ENCODE results near the gene STYXL2.

The STYXL2 gene

GRCh38 chr1:167060141-167061072 lies 33.5 kb upstream of the STYXL2 start:
- peak; percentile 39 for DNase-seq (ENCODE audit: extremely low spot score)
- CTCF ChIA-PET: interaction anchor here (0.6 to 6.6 kb wide), 6 partner anchors 16 to 175 kb away, joined by 3 to 163 read pairs (median 3); no protein-coding TSS in a partner anchor
- TF ChIP-seq TARDBP (IDR thresholded peaks at IDR 0.05): no peak
- TF ChIP-seq PKNOX1 (IDR thresholded peaks at IDR 0.05): no peak
- TF ChIP-seq FOXM1 (IDR thresholded peaks at IDR 0.05; ENCODE audit: borderline replicate concordance): no peak
- no peak for TF ChIP-seq BHLHE40 (IDR thresholded peaks at IDR 0.05; ENCODE audit: borderline replicate concordance)
- POLR2A ChIA-PET: interaction anchor here (1.1 kb wide), 1 partner anchor 221 kb away, joined by 3 read pairs; the partner anchor contains the start of gene POGK

GRCh38 chr1:167061073-167061464 lies 32.8 kb upstream of the STYXL2 start:
- TF ChIP-seq SP1 (IDR thresholded peaks at IDR 0.05): no peak
- TF ChIP-seq BHLHE40 (IDR thresholded peaks at IDR 0.05; ENCODE audit: borderline replicate concordance): no peak
- TF ChIP-seq FOXK2 (IDR thresholded peaks at IDR 0.05): no peak
- no peak for TF ChIP-seq PKNOX1 (IDR thresholded peaks at IDR 0.05)
- TF ChIP-seq SUZ12 (IDR thresholded peaks at IDR 0.05): no peak
- no peak for TF ChIP-seq LEF1 (IDR thresholded peaks at IDR 0.05; ENCODE audit: borderline replicate concordance)
- no peak for TF ChIP-seq ZNF384 (IDR thresholded peaks at IDR 0.05)
- no peak for TF ChIP-seq L3MBTL2 (conservative IDR thresholded peaks at IDR 0.05)
- TF ChIP-seq HDGF (IDR thresholded peaks at IDR 0.05; ENCODE audit: borderline replicate concordance): no peak
- TF ChIP-seq ARNT (IDR thresholded peaks at IDR 0.05): no peak
- TF ChIP-seq FOXA1 (IDR thresholded peaks at IDR 0.05): no peak
- no peak for TF ChIP-seq CTBP1 (IDR thresholded peaks at IDR 0.05; ENCODE audit: borderline replicate concordance)
- TF ChIP-seq ELF4 (IDR thresholded peaks at IDR 0.05): no peak
- no peak for TF ChIP-seq FOXM1 (IDR thresholded peaks at IDR 0.05; ENCODE audit: borderline replicate concordance)
- TF ChIP-seq TARDBP (IDR thresholded peaks at IDR 0.05): no peak
- no peak for TF ChIP-seq NFRKB (IDR thresholded peaks at IDR 0.05)
- ChIA-PET CTCF (interaction anchor here (0.6 to 6.6 kb wide), 2 partner anchors 152 to 176 kb away, joined by 6 to 163 read pairs; no protein-coding TSS in a partner anchor), POLR2A (interaction anchor here (0.9 to 1.1 kb wide), 2 partner anchors 159 to 222 kb away, joined by 3 read pairs; partner anchors contain the start of gene POGK)
- no peak for DNase-seq (ENCODE audit: extremely low spot score)

- no peak for TF ChIP-seq LEF1 (IDR thresholded peaks at IDR 0.05; ENCODE audit: borderline replicate concordance)
- no peak for TF ChIP-seq HDGF (IDR thresholded peaks at IDR 0.05; ENCODE audit: borderline replicate concordance)
- TF ChIP-seq NFRKB (IDR thresholded peaks at IDR 0.05): no peak
- no peak for TF ChIP-seq TARDBP (IDR thresholded peaks at IDR 0.05)
- no peak for TF ChIP-seq ARNT (IDR thresholded peaks at IDR 0.05)
- TF ChIP-seq FOXK2 (IDR thresholded peaks at IDR 0.05): no peak
- no peak for TF ChIP-seq FOXA1 (IDR thresholded peaks at IDR 0.05)
- no peak for TF ChIP-seq ELF4 (IDR thresholded peaks at IDR 0.05)
- no peak for TF ChIP-seq BHLHE40 (IDR thresholded peaks at IDR 0.05; ENCODE audit: borderline replicate concordance)
- TF ChIP-seq PKNOX1 (IDR thresholded peaks at IDR 0.05): no peak
- no peak for TF ChIP-seq CTBP1 (IDR thresholded peaks at IDR 0.05; ENCODE audit: borderline replicate concordance)
- TF ChIP-seq SUZ12 (IDR thresholded peaks at IDR 0.05): no peak
- no peak for TF ChIP-seq L3MBTL2 (conservative IDR thresholded peaks at IDR 0.05)
- TF ChIP-seq SP1 (IDR thresholded peaks at IDR 0.05): no peak
- no peak for DNase-seq (ENCODE audit: extremely low spot score)
- POLR2A ChIA-PET: interaction anchor here (0.7 to 4.4 kb wide), 2 partner anchors 156 to 295 kb away, joined by 3 to 31 read pairs; partner anchors contain the start of gene POU2F1
- CTCF ChIA-PET: no interaction called here
Measured at GRCh38 chr1:167064621-167065020, 29.3 kb upstream of the STYXL2 start.

DNA sequence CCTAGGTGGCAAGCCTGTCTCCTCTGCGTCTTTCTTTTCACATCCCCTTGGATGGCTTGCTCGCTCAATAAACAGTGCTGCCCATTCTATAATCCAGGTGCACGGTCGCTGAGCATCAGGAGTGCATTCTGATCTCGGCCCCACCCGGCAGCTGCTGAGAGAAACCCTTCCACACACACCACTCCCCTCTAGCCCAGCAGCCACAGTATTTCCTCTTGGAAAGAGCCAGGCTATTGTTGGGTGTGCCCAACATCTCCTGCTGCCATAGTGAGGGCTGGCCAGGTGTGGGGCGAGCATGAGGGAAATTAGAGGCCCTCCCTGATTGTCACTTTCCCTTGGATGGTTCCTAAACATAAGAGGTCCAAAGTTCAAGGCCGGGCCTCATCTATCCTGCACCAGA lies 28.4 kb upstream of the STYXL2 start:
- POLR2A ChIA-PET: interaction anchor here (4.4 kb wide), 1 partner anchor 155 kb away, joined by 31 read pairs; the partner anchor contains the start of gene POU2F1
- TF ChIP-seq HDGF (IDR thresholded peaks at IDR 0.05; ENCODE audit: borderline replicate concordance): no peak
- no peak for TF ChIP-seq LEF1 (IDR thresholded peaks at IDR 0.05; ENCODE audit: borderline replicate concordance)
- TF ChIP-seq L3MBTL2 (conservative IDR thresholded peaks at IDR 0.05): no peak
- no peak for TF ChIP-seq NFRKB (IDR thresholded peaks at IDR 0.05)
- no peak for TF ChIP-seq CTBP1 (IDR thresholded peaks at IDR 0.05; ENCODE audit: borderline replicate concordance)
- TF ChIP-seq SUZ12 (IDR thresholded peaks at IDR 0.05): no peak
- TF ChIP-seq FOXA1 (IDR thresholded peaks at IDR 0.05): no peak
- TF ChIP-seq FOXM1 (IDR thresholded peaks at IDR 0.05; ENCODE audit: borderline replicate concordance): no peak
- no peak for TF ChIP-seq ARNT (IDR thresholded peaks at IDR 0.05)
- no peak for TF ChIP-seq TARDBP (IDR thresholded peaks at IDR 0.05)
- no peak for TF ChIP-seq BHLHE40 (IDR thresholded peaks at IDR 0.05; ENCODE audit: borderline replicate concordance)
- no peak for DNase-seq (ENCODE audit: extremely low spot score)
- CTCF ChIA-PET: interaction anchor here (1.1 kb wide), 1 partner anchor 84 kb away, joined by 3 read pairs; no protein-coding TSS in a partner anchor

- no peak for TF ChIP-seq SP1 (IDR thresholded peaks at IDR 0.05)
- TF ChIP-seq L3MBTL2 (conservative IDR thresholded peaks at IDR 0.05): peak; percentile 82
- no peak for TF ChIP-seq PKNOX1 (IDR thresholded peaks at IDR 0.05)
- ChIA-PET CTCF (interaction anchor here (0.6 to 1.1 kb wide), 6 partner anchors 18 to 603 kb away, joined by 3 to 9 read pairs (median 4); partner anchors contain the start of gene POU2F1), POLR2A (interaction anchor here (4.4 kb wide), 1 partner anchor 154 kb away, joined by 31 read pairs; the partner anchor contains the start of gene POU2F1)
- peak; percentile 94 for DNase-seq (ENCODE audit: extremely low spot score)
Measured at GRCh38 chr1:167066333-167067122, 27.3 kb upstream of the STYXL2 start.
